HEK293 (cell line): Measurements from ENCODE around the gene GHRHR.
A peak's percentile ranks its signal among the peaks of the same experiment; 100 is the strongest.

Experiments used
- CTCF ChIA-PET: fragments of 350-600 bp; formaldehyde crosslinking; extraction: SDS; loops from one replicate; lab custom pipeline; 2021; ENCODE audit warnings: antibody characterized with exemption; lab: Yijun Ruan, JAX
- POLR2A ChIA-PET: fragments of 300-600 bp; formaldehyde crosslinking; extraction: SDS; loops from one replicate; lab custom pipeline; 2020; ENCODE audit warnings: antibody characterized with exemption, inconsistent platforms; lab: Yijun Ruan, JAX
- H3K27ac ChIP-seq: fragments of 200-500 bp; sonication (Bioruptor generic); 2 replicates; pipeline ENCODE4 v1.5.1; 2014; ENCODE audit warnings: low read depth, low read length, control low read depth, inconsistent platforms; ENCODE audit errors: extremely low read depth
- H3K36me3 ChIP-seq, 2 experiments: fragments of 200-500 bp in 1 of 2; sonication (Bioruptor generic) in 1 of 2; 1 replicate in 1 of 2; 2 replicates in 1 of 2; pipeline ENCODE4 v1.5.1; 2014 to 2017; ENCODE audit warnings: inconsistent platforms in 2 of 2, low read length in 2 of 2; ENCODE audit not compliant: control insufficient read depth in 2 of 2, insufficient read depth in 1 of 2
- H3K4me1 ChIP-seq: fragments of 200-500 bp; sonication (Bioruptor generic); 2 replicates; pipeline ENCODE4 v1.5.1; 2014; ENCODE audit warnings: mild to moderate bottlenecking, low read length, inconsistent platforms; ENCODE audit not compliant: control insufficient read depth, insufficient read depth
- H3K4me3 ChIP-seq: 2 replicates; pipeline ENCODE4 v1.5.1; 2011; ENCODE audit warnings: low read depth, mild to moderate bottlenecking, control low read depth, low read length, moderate library complexity
- H3K9me3 ChIP-seq: fragments of 200-500 bp; sonication (Bioruptor generic); 2 replicates; pipeline ENCODE4 v1.5.1; 2014; ENCODE audit warnings: low read depth, low read length, inconsistent platforms; ENCODE audit not compliant: control insufficient read depth, insufficient read depth
- CTCF ChIP-seq: fragments of 450-650 bp; formaldehyde crosslinking; IDR thresholded peaks from 2 replicates; pipeline ENCODE4 v1.5.1; 2016; ENCODE audit warnings: missing biosample characterization, missing genetic modification characterization
- GLI2 ChIP-seq: fragments of 450-650 bp; formaldehyde crosslinking; IDR thresholded peaks from 2 replicates; pipeline ENCODE4; 2017; ENCODE audit warnings: missing biosample characterization, missing genetic modification characterization, low read depth, borderline replicate concordance
- SCRT2 ChIP-seq: fragments of 450-650 bp; formaldehyde crosslinking; IDR thresholded peaks from 2 replicates; pipeline ENCODE4 v1.5.1; 2016; ENCODE audit warnings: missing biosample characterization, missing genetic modification characterization
- YY2 ChIP-seq: fragments of 450-650 bp; formaldehyde crosslinking; IDR thresholded peaks from 2 replicates; pipeline ENCODE4 v1.5.1; 2016; ENCODE audit warnings: missing biosample characterization, missing genetic modification characterization
- ZBTB10 ChIP-seq: fragments of 450-650 bp; formaldehyde crosslinking; IDR thresholded peaks from 2 replicates; pipeline ENCODE4 v1.5.1; 2016; ENCODE audit warnings: missing biosample characterization, missing genetic modification characterization
- ZIC2 ChIP-seq: fragments of 450-650 bp; formaldehyde crosslinking; IDR thresholded peaks from 2 replicates; pipeline ENCODE4 v1.5.1; 2016; ENCODE audit warnings: missing biosample characterization, missing genetic modification characterization
- ZNF112 ChIP-seq: fragments of 450-650 bp; formaldehyde crosslinking; IDR thresholded peaks from 2 replicates; pipeline ENCODE4 v1.5.0; 2017; ENCODE audit warnings: missing biosample characterization, missing genetic modification characterization
- ZNF157 ChIP-seq: fragments of 450-650 bp; formaldehyde crosslinking; IDR thresholded peaks from 2 replicates; pipeline ENCODE4 v1.5.1; 2016; ENCODE audit warnings: missing biosample characterization, missing genetic modification characterization
- ZNF16 ChIP-seq: fragments of 450-650 bp; formaldehyde crosslinking; IDR thresholded peaks from 2 replicates; pipeline ENCODE4 v1.5.1; 2016; ENCODE audit warnings: low read depth, missing biosample characterization, missing genetic modification characterization
- ZNF24 ChIP-seq: fragments of 450-650 bp; formaldehyde crosslinking; IDR thresholded peaks from 2 replicates; pipeline ENCODE4 v1.5.1; 2016; ENCODE audit warnings: missing biosample characterization, missing genetic modification characterization
- ZNF280C ChIP-seq: fragments of 450-650 bp; formaldehyde crosslinking; IDR thresholded peaks from 2 replicates; pipeline ENCODE4 v1.5.1; 2016; ENCODE audit warnings: missing biosample characterization, missing genetic modification characterization
- ZNF324 ChIP-seq: fragments of 450-650 bp; formaldehyde crosslinking; IDR thresholded peaks from 2 replicates; pipeline ENCODE4 v1.5.1; 2016; ENCODE audit warnings: missing biosample characterization, missing genetic modification characterization
- ZNF350 ChIP-seq: fragments of 450-650 bp; formaldehyde crosslinking; IDR thresholded peaks from 2 replicates; pipeline ENCODE4 v1.5.0; 2017; ENCODE audit warnings: missing biosample characterization, mild to moderate bottlenecking, missing genetic modification characterization
- ZNF362 ChIP-seq: fragments of 450-650 bp; formaldehyde crosslinking; IDR thresholded peaks from 2 replicates; pipeline ENCODE4 v1.5.1; 2016; ENCODE audit warnings: missing biosample characterization, missing genetic modification characterization
- ZNF398 ChIP-seq: fragments of 450-650 bp; formaldehyde crosslinking; IDR thresholded peaks from 2 replicates; pipeline ENCODE4 v1.5.1; 2017; ENCODE audit warnings: missing biosample characterization, missing genetic modification characterization
- ZNF433 ChIP-seq: fragments of 450-650 bp; formaldehyde crosslinking; IDR thresholded peaks from 2 replicates; pipeline ENCODE4 v1.5.1; 2016; ENCODE audit warnings: missing biosample characterization, missing genetic modification characterization, low read depth
- ZNF530 ChIP-seq: fragments of 450-650 bp; formaldehyde crosslinking; IDR thresholded peaks from 2 replicates; pipeline ENCODE4 v1.5.1; 2016; ENCODE audit warnings: low read depth, missing biosample characterization, missing genetic modification characterization
- ZNF585B ChIP-seq: fragments of 450-650 bp; formaldehyde crosslinking; IDR thresholded peaks from 2 replicates; pipeline ENCODE4 v1.5.1; 2016; ENCODE audit warnings: missing biosample characterization, missing genetic modification characterization
- ZNF610 ChIP-seq: fragments of 450-650 bp; formaldehyde crosslinking; IDR thresholded peaks from 2 replicates; pipeline ENCODE4 v1.5.1; 2016; ENCODE audit warnings: missing biosample characterization, missing genetic modification characterization, borderline replicate concordance
- ZNF624 ChIP-seq: fragments of 450-650 bp; formaldehyde crosslinking; IDR thresholded peaks from 2 replicates; pipeline ENCODE4 v1.5.1; 2017; ENCODE audit warnings: missing biosample characterization, missing genetic modification characterization
- ZNF654 ChIP-seq: fragments of 450-650 bp; formaldehyde crosslinking; IDR thresholded peaks from 2 replicates; pipeline ENCODE4 v1.5.1; 2016; ENCODE audit warnings: low read depth, missing biosample characterization, missing genetic modification characterization
- ZNF776 ChIP-seq: fragments of 450-650 bp; formaldehyde crosslinking; IDR thresholded peaks from 2 replicates; pipeline ENCODE4 v1.5.0; 2017; ENCODE audit warnings: missing biosample characterization, missing genetic modification characterization, borderline replicate concordance
- ZSCAN30 ChIP-seq: fragments of 450-650 bp; IDR thresholded peaks from 2 replicates; pipeline ENCODE4 v1.5.1; 2018; ENCODE audit warnings: missing biosample characterization, mild to moderate bottlenecking, missing genetic modification characterization, moderate library complexity

GHRHR gene

GRCh38 chr7:30915751-30916150 lies 48.0 kb upstream of the GHRHR start:
- ChIA-PET POLR2A (no interaction called here), CTCF (interaction anchor here (0.6 kb wide), 1 partner anchor 676 kb away, joined by 4 read pairs; no protein-coding TSS in a partner anchor)
- H3K4me1 ChIP-seq: no peaks in the 10 kb centered on the region
- H3K27ac ChIP-seq: no peak overlapping the region
- TF ChIP-seq ZNF280C: no peak
- no peak for TF ChIP-seq ZNF324 (tag by site-specific recombination)
- TF ChIP-seq ZNF610 (tag by site-specific recombination): no peak
- no peak for TF ChIP-seq ZNF585B (tag by site-specific recombination)
- no peak for TF ChIP-seq ZNF433 (tag by site-specific recombination)
- TF ChIP-seq ZNF654 (tag by site-specific recombination): no peak
- no peak for TF ChIP-seq ZNF350 (tag by site-specific recombination)
- TF ChIP-seq ZNF112 (tag by site-specific recombination): no peak
- TF ChIP-seq ZSCAN30 (tag by site-specific recombination): no peak
- TF ChIP-seq ZNF530 (tag by site-specific recombination): no peak
- TF ChIP-seq ZNF398 (tag by site-specific recombination): no peak
- no peak for TF ChIP-seq ZNF24
- TF ChIP-seq SCRT2 (tag by site-specific recombination): no peak
- no peak for TF ChIP-seq CTCF (tag by site-specific recombination)
- no peak for TF ChIP-seq ZNF157 (tag by site-specific recombination)
- no peak for TF ChIP-seq YY2 (tag by site-specific recombination)
- no peaks in the 10 kb centered on the region for H3K9me3 ChIP-seq
- H3K36me3 ChIP-seq: no peaks in the 10 kb centered on the region
- H3K4me3 ChIP-seq: no peak overlapping the region

- CTCF ChIA-PET: no interaction called here
- no peaks in the 10 kb centered on the region for H3K36me3 ChIP-seq
- TF ChIP-seq ZIC2 (tag by site-specific recombination) (peak; percentile 79), ZNF624 (tag by site-specific recombination) (no peak)
- TF ChIP-seq, all 188 proteins: peak for 1
- Histone ChIP-seq H3K4me1 (no peaks in the 10 kb centered on the region), H3K9me3 (no peaks in the 10 kb centered on the region), H3K27ac (no peak overlapping the region), H3K4me3 (no peak overlapping the region)
- POLR2A ChIA-PET: no interaction called here
These were observed 47.5 kb upstream of the GHRHR start for GRCh38 chr7:30916255-30916654.

GRCh38 chr7:30916767-30917166 lies 47.0 kb upstream of the GHRHR start:
- no peaks in the 10 kb centered on the region for H3K4me1 ChIP-seq
- POLR2A ChIA-PET: no interaction called here
- H3K4me3 ChIP-seq: no peak overlapping the region
- H3K9me3 ChIP-seq: no peaks in the 10 kb centered on the region
- no peak overlapping the region for H3K27ac ChIP-seq
- H3K36me3 ChIP-seq: no peaks in the 10 kb centered on the region
- CTCF ChIA-PET: no interaction called here
- TF ChIP-seq GLI2 (tag by site-specific recombination) (no peak), ZNF16 (tag by site-specific recombination) (no peak), ZNF362 (tag by site-specific recombination) (no peak), ZNF776 (tag by site-specific recombination) (no peak), ZBTB10 (tag by site-specific recombination) (no peak)
